Mammary epithelial cell (primary cell): ENCODE data around the gene ITIH5.

Experiments
- EZH2 ChIP-seq: IDR thresholded peaks from 2 replicates; pipeline ENCODE4 v1.6.1; 2012; ENCODE audit warnings: low read length, inconsistent platforms, borderline replicate concordance
- TF ChIP-seq, protein P1 (sequence below), 2 donors: IDR thresholded peaks in 1 of 2; conservative IDR thresholded peaks in 1 of 2; 2 replicates each; pipeline ENCODE4 v1.5.1; 2011 to 2012; ENCODE audit warnings: inconsistent platforms in 2 of 2, low read length in 2 of 2, mild to moderate bottlenecking in 2 of 2, control low read depth in 1 of 2, low read depth in 1 of 2; ENCODE audit not compliant: insufficient read depth in 1 of 2; ENCODE audit errors: extremely low read depth in 1 of 2

DNA sequence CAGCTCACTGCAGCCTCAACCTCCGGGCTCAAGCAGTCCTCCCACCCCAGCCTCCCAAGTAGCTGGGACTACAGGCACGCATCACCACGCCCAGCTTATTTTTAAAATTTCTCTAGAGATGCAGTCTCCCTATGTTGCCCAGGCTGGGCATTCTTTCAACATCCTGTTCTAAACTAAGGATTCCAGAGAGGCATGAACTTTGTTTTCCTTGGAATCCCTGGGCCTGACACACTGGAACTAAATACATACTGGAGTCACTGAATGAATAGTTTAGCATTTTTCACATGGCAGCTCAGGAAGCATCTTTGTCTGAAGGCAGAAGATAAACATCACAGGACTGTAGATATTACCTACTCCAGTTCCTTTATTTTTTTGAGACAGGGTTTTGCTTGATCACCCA is 108.7 kb downstream of the ITIH5 start:
- no peak for TF ChIP-seq EZH2
- TF ChIP-seq, protein P1, sequence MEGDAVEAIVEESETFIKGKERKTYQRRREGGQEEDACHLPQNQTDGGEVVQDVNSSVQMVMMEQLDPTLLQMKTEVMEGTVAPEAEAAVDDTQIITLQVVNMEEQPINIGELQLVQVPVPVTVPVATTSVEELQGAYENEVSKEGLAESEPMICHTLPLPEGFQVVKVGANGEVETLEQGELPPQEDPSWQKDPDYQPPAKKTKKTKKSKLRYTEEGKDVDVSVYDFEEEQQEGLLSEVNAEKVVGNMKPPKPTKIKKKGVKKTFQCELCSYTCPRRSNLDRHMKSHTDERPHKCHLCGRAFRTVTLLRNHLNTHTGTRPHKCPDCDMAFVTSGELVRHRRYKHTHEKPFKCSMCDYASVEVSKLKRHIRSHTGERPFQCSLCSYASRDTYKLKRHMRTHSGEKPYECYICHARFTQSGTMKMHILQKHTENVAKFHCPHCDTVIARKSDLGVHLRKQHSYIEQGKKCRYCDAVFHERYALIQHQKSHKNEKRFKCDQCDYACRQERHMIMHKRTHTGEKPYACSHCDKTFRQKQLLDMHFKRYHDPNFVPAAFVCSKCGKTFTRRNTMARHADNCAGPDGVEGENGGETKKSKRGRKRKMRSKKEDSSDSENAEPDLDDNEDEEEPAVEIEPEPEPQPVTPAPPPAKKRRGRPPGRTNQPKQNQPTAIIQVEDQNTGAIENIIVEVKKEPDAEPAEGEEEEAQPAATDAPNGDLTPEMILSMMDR (conservative IDR thresholded peaks at IDR 0.05 in 1 of 2, IDR thresholded peaks at IDR 0.05 in 1 of 2; ENCODE audit: extremely low read depth in 1 of 2, insufficient read depth in 1 of 2, low read depth in 1 of 2, low read length in 2 of 2), result no peak
